Measurements from ENCODE around the gene NFIX. TPM values are rescaled to one million over a fixed set of nuclear protein-coding genes. Genes with fewer than 3 reads are reported as not detected.

Gene NFIX
- total RNA-seq, 2 experiments from 2014 or later, result 6.2 to 6.4 TPM

DNA sequence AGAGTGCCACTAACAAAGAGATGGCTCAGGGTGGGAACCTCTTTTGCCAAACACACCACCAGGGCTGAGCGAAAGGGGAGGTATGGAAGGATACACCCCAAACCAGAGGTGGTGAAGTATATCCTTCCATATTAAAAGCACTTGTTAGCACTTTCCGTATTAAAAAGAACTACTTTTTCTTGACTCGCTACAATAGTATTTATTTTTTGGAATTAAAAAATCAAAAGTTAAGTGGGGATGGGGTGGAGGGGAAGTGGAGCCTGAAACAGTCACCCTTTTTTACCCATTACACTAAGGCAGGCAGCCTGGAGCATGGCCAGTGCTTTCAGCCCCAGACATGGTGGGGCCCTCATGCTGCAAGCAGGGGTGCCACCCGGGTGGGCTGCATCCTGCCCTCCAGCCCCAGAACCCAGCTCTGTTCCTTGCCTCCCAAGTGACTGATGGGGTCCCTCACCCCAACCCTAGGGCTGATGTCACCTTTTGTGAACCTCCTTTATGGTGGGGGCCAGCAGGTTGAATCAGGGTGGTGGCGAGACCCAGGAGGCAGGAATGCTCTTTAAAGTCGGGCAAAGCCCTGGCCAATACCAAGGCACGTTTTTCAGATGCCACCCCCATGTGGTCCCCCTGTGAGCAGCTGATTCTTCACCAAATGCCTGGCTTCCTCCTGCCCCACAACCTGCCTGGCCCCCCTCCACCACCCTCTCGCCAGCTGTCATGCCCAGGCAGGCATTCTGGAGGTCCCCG is 76.3 kb downstream of the NFIX start:
- Mint-ChIP-seq H3K9me3 (no peaks in the 10 kb centered on the region), H3K36me3 (ENCODE audit: low read depth) (no peaks in the 10 kb centered on the region), H3K4me1 (ENCODE audit: low read depth) (no peaks in the 10 kb centered on the region), H3K27ac (no peak overlapping the region), H3K4me3 (no peak overlapping the region), H3K27me3 (ENCODE audit: low read depth) (no peaks in the 10 kb centered on the region)
- no peak for DNase-seq
- intact Hi-C loops (cut with micrococcal nuclease), result no loop called here
- CTCF ChIA-PET, result interaction anchor here (1.0 to 5.1 kb wide), 3 partner anchors 11 to 38 kb away, joined by 3 to 37 read pairs (median 7); no protein-coding TSS in a partner anchor

DNA sequence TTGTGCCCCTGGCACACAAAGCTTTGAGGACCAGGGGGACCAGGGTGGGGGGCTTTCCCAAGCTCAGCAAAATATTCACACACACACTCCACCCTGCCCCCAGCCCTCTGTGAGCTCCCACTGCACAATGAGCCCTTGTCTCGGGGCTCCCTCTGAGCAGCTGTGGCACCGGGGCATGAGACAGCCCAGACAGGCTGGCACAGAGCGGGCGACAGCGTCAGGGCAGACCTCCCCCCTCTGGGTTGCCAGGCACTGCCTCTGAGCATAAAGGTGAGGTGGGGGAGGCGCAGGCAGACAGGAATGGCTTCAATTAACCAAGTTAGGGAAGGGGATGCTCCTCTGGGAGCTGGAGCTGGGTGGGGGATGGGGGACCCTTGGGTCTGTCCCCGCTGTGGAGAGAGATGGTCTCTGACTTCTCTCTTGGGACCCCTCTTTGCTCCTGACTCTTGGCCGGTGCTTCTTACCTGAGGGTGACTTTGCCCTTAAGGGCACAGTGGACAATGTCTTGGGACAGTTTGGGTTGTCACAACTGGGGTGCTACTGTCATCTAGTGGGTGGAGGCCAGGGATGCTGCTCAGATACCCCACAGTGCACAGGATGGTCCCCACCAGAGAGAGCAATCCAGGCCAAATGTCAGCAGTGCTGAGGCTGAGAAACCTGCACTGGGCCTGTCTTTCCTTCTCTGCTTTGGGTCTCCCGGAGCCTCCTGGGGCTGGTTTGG is 77.1 kb downstream of the NFIX start:
- H3K27ac Mint-ChIP-seq, result no peak overlapping the region
- intact Hi-C loops (cut with micrococcal nuclease), result no loop called here

DNA sequence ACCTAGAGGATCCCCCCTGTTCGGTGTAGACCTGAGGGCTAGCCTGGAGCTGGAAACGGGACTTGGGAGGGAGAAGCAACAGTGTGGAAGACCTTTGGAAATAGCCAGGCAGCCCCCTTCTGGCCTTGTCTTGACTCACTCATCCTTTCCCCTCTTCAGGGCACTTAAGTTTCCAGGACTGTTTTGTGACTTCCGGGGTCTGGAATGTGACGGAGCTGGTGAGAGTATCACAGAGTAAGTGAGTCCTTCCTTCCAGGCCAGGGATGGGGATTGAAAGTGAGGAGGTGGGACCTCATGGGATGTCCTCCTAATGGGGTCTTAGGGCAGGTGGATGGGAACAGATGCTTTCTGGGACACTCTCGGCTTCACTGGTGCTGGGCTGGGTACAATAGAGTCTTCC is 78.0 kb downstream of the NFIX start:
- no peaks in the 10 kb centered on the region for H3K27me3 Mint-ChIP-seq (ENCODE audit: low read depth)
- no peak overlapping the region for H3K4me3 Mint-ChIP-seq
- no peaks in the 10 kb centered on the region for H3K36me3 Mint-ChIP-seq (ENCODE audit: low read depth)
- intact Hi-C loops (cut with micrococcal nuclease), result no loop called here
- H3K4me1 Mint-ChIP-seq (ENCODE audit: low read depth), result no peaks in the 10 kb centered on the region
- CTCF ChIA-PET, result interaction anchor here (2.1 to 5.1 kb wide), 2 partner anchors 12 to 40 kb away, joined by 7 to 37 read pairs; no protein-coding TSS in a partner anchor
- no peak for DNase-seq
- no peaks in the 10 kb centered on the region for H3K9me3 Mint-ChIP-seq
- H3K27ac Mint-ChIP-seq, result no peak overlapping the region

More for the DNA sequence above, 77.1 kb downstream of the NFIX start:
- Mint-ChIP-seq H3K4me3 (no peak overlapping the region), H3K36me3 (ENCODE audit: low read depth) (no peaks in the 10 kb centered on the region), H3K9me3 (no peaks in the 10 kb centered on the region), H3K27me3 (ENCODE audit: low read depth) (no peaks in the 10 kb centered on the region), H3K4me1 (ENCODE audit: low read depth) (no peaks in the 10 kb centered on the region)
- CTCF ChIA-PET, result interaction anchor here (2.1 to 5.1 kb wide), 2 partner anchors 11 to 39 kb away, joined by 7 to 37 read pairs; no protein-coding TSS in a partner anchor
- DNase-seq, result no peak

DNA sequence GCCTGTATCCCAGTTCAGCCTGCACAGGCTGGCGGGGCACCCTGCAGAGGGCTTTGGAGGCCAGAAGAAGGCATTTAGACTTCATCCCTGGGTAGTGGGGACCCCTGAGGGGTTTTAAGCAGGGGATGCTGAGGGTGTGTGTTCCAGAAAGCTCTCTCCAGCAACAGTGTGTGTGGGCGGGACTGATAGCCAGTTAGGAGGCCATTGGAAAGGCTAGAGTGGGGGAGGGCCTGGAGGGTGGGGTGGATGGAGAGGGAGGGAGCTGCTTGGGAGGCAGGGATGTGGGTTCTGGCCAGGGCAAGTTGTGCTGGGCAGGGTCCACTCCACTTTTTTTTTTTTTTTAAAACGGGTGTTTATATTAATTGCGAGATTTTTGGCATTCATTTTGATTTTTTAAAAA is 79.1 kb downstream of the NFIX start:
- no peak overlapping the region for H3K4me3 Mint-ChIP-seq
- DNase-seq, result no peak
- no peaks in the 10 kb centered on the region for H3K36me3 Mint-ChIP-seq (ENCODE audit: low read depth)
- H3K27me3 Mint-ChIP-seq (ENCODE audit: low read depth), result no peaks in the 10 kb centered on the region
- CTCF ChIA-PET, result interaction anchor here (5.1 kb wide), 1 partner anchor 13 kb away, joined by 37 read pairs; no protein-coding TSS in a partner anchor
- intact Hi-C loops (cut with micrococcal nuclease), result no loop called here
- peaks cover 2% of the 10 kb centered on the region for H3K4me1 Mint-ChIP-seq (ENCODE audit: low read depth)
- H3K27ac Mint-ChIP-seq, result no peak overlapping the region
- no peaks in the 10 kb centered on the region for H3K9me3 Mint-ChIP-seq

DNA sequence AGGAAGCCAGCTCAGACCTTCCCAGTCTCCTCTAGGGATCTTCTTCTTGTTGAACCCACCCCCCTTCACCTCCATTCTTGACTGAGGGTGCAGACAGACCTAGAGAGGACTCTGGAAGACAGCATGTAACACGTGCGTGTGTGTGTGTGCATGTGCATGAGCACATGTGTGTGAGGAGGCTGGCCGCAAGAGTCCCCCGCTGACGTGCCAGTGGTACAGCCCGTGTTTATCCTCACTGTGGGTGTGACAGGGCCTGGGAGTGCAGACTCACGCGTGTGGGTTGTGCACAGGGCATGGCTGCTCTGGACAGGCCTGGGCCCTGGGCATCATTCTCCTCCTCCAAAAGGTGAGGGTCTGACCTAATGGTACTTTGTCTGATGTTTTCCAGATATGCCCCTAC is 81.0 kb downstream of the NFIX start:
- H3K36me3 Mint-ChIP-seq (ENCODE audit: low read depth), result no peaks in the 10 kb centered on the region
- no peak for DNase-seq
- H3K27ac Mint-ChIP-seq, result no peak overlapping the region
- intact Hi-C loops (cut with micrococcal nuclease), result no loop called here
- CTCF ChIA-PET, result no interaction called here
- H3K4me3 Mint-ChIP-seq, result no peak overlapping the region
- H3K9me3 Mint-ChIP-seq, result no peaks in the 10 kb centered on the region
- peaks cover 2% of the 10 kb centered on the region for H3K4me1 Mint-ChIP-seq (ENCODE audit: low read depth)
- no peaks in the 10 kb centered on the region for H3K27me3 Mint-ChIP-seq (ENCODE audit: low read depth)

DNA sequence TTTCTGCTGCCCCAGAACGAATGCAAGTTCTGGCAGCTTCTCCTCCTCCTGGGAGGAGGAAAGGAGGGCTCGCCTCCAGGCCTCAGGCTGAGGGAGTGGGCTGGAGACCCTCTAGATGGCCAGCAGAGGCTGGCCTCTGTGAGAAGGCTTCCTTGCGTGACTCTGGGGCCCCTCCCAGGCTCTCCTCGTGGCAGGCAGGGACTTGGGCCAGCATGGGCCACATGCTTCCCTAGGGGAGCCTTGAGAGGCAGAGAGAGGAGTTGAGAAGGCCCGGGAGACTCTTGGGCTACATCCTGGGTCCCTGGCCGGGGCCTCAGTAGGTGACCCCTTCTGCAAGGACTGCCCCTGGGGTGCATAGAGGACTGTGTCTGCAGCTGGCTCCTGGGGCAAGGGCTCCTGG is 81.5 kb downstream of the NFIX start:
- intact Hi-C loops (cut with micrococcal nuclease), result no loop called here
- Mint-ChIP-seq H3K27ac (no peak overlapping the region), H3K4me1 (ENCODE audit: low read depth) (peaks cover 2% of the 10 kb centered on the region), H3K4me3 (no peak overlapping the region), H3K36me3 (ENCODE audit: low read depth) (no peaks in the 10 kb centered on the region), H3K9me3 (no peaks in the 10 kb centered on the region), H3K27me3 (ENCODE audit: low read depth) (no peaks in the 10 kb centered on the region)
- DNase-seq, result no peak
- CTCF ChIA-PET, result interaction anchor here (2.0 kb wide), 1 partner anchor 15 kb away, joined by 6 read pairs; no protein-coding TSS in a partner anchor

DNA sequence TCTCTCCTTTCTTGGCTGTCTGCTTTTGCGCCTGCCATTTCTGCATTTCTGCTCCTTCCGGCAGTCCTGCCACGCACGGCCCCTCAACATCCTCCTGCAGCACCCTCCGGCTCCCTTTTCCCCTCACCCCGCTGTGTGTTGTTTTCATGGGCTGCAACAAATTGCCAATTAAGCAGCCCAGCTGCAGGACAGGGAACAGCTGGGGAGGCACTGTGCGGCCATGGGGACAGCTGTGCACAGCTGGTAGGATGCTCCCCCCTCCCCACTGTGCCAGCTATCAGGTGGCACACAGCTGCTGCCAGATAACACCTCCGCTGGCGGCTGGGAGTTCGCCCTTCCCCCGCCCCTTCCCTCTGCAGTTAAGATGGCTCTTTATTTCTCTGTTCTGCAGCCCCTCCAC is 82.0 kb downstream of the NFIX start:
- Mint-ChIP-seq H3K4me1 (ENCODE audit: low read depth) (peaks cover 2% of the 10 kb centered on the region), H3K9me3 (no peaks in the 10 kb centered on the region), H3K27ac (no peak overlapping the region), H3K36me3 (ENCODE audit: low read depth) (no peaks in the 10 kb centered on the region), H3K4me3 (no peak overlapping the region), H3K27me3 (ENCODE audit: low read depth) (no peaks in the 10 kb centered on the region)
- intact Hi-C loops (cut with micrococcal nuclease), result no loop called here
- DNase-seq, result no peak
- CTCF ChIA-PET, result interaction anchor here (2.0 kb wide), 1 partner anchor 16 kb away, joined by 6 read pairs; no protein-coding TSS in a partner anchor

DNA sequence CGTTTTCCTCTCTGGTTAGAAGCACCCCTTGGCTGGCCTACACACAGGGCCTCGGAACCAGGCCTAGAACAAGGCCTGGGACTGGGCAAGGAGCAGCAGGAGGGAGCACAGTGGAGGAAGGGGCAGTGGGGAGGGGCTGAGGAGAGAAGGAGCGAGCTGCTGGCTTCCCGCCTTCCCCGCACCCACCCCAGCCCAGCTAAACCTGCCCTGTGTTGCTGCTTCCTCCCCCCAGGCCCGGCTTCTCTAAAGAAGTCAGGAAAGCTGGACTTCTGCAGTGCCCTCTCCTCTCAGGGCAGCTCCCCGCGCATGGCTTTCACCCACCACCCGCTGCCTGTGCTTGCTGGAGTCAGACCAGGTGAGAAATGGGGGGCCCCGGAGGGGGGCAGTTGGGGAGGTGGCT is 83.1 kb downstream of the NFIX start:
- Mint-ChIP-seq H3K4me3 (no peak overlapping the region), H3K36me3 (ENCODE audit: low read depth) (no peaks in the 10 kb centered on the region), H3K9me3 (no peaks in the 10 kb centered on the region), H3K27ac (no peak overlapping the region), H3K4me1 (ENCODE audit: low read depth) (peaks cover 2% of the 10 kb centered on the region), H3K27me3 (ENCODE audit: low read depth) (no peaks in the 10 kb centered on the region)
- intact Hi-C loops (cut with micrococcal nuclease), result no loop called here
- CTCF ChIA-PET, result interaction anchor here (0.8 to 2.0 kb wide), 3 partner anchors 17 to 113 kb away, joined by 3 to 6 read pairs (median 3); no protein-coding TSS in a partner anchor
- no peak for DNase-seq

DNA sequence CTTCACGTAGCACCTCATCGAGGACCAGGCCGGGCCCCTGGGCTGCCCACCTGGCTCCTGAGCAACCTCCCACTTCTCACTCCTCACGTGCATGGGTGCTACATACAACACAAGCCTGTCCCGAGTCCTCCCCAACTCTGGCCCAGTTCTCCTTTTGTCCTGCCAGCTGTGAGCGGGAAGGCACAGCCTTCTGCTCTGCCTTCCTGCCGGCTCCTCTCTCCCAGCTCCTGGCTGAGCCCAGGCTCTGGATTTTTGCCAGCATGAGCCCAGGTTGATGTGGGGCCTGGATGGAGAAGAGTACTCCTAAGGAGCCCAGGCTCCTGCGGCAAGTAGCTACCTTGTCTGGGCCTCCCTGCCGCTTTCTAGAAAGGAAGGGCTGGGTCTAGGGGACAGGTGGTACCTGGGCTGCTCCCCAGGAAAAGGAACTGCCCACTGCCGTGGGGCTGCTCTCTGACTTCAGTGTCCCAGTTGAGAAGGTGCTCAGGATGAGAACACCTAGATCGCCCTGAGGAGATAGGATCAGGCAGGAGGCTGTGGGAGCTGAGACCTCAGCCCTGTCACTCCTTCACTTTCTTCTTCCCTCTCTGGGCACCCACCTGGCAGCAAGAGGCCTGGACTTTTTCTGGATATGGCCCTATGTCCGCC is 83.7 kb downstream of the NFIX start:
- Mint-ChIP-seq H3K27ac (no peak overlapping the region), H3K4me3 (no peak overlapping the region), H3K36me3 (ENCODE audit: low read depth) (no peaks in the 10 kb centered on the region), H3K4me1 (ENCODE audit: low read depth) (peaks cover 2% of the 10 kb centered on the region), H3K27me3 (ENCODE audit: low read depth) (no peaks in the 10 kb centered on the region), H3K9me3 (no peaks in the 10 kb centered on the region)
- CTCF ChIA-PET, result interaction anchor here (0.8 to 2.0 kb wide), 3 partner anchors 18 to 114 kb away, joined by 3 to 6 read pairs (median 3); no protein-coding TSS in a partner anchor
- no peak for DNase-seq
- intact Hi-C loops (cut with micrococcal nuclease), result no loop called here

DNA sequence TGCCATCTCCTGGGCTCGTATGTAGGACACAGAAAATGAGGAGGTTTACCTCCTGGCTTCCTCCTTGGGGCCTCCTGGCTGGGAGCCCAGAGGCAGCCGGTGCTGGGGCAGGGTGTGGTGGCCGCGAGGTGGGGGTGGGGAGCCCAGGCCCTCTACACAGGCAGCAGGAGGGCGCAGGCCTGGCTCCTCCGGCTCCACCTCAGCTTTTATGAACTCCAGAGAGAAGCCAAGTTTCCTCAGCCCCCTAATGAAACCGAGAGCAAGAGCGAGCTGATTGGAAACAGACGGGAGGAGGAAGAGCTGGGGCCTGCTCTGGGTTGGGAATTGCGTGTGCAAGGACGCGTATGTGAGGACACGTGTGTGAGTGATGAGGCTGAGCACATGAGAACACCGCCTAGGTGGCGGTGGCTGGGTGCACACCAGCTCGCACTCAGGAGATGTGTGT is 84.3 kb downstream of the NFIX start:
- no peaks in the 10 kb centered on the region for H3K9me3 Mint-ChIP-seq
- no peak overlapping the region for H3K4me3 Mint-ChIP-seq
- DNase-seq, result no peak
- peaks cover 2% of the 10 kb centered on the region for H3K4me1 Mint-ChIP-seq (ENCODE audit: low read depth)
- intact Hi-C loops (cut with micrococcal nuclease), result no loop called here
- CTCF ChIA-PET, result interaction anchor here (0.8 to 1.0 kb wide), 2 partner anchors 102 to 222 kb away, joined by 3 to 6 read pairs; no protein-coding TSS in a partner anchor
- no peak overlapping the region for H3K27ac Mint-ChIP-seq
- no peaks in the 10 kb centered on the region for H3K27me3 Mint-ChIP-seq (ENCODE audit: low read depth)
- no peaks in the 10 kb centered on the region for H3K36me3 Mint-ChIP-seq (ENCODE audit: low read depth)

DNA sequence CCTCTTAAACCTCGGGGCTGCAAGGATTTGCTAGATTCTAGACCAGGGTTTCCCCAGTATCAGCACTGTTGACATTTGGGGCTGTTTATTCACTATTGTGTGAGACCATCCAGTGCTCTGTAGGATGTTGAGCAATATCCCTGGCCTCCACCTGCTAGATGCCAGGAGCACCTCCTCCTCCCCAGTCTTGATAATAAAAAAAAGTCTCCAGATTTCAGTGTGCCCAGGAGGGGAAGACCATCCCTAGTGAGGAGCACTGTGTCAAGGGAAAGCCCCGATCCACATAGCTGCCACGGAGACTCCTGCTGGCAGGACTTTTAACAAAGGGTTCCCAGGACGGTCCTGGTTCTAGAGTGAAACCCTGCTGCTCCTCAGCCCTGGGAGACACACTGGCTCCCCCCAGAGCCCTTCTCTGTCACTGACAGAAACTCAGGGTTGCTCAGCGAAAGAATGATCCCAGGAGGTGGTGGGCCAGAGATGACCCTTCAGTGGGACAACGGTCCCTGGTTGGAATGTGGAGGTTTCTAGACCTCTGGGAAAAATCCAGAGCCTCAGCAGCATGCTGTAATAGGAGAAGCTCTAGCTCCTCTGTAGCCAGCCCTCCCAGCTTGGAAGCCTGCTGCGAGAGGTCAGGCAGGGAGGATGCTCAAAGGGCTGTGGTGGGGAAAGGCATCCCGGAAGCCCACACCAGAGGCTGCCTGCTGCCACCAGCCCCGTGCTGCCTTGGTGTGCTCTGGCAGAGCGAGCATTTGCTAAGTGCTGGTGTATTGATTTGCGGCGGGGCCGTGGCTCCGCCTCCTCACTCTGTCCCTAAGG is 87.1 kb downstream of the NFIX start:
- peaks cover 2% of the 10 kb centered on the region for H3K4me1 Mint-ChIP-seq (ENCODE audit: low read depth)
- no peaks in the 10 kb centered on the region for H3K27me3 Mint-ChIP-seq (ENCODE audit: low read depth)
- H3K4me3 Mint-ChIP-seq, result no peak overlapping the region
- intact Hi-C loops (cut with micrococcal nuclease), result no loop called here
- CTCF ChIA-PET, result interaction anchor here (0.6 to 1.4 kb wide), 3 partner anchors 21 to 115 kb away, joined by 3 to 7 read pairs (median 5); no protein-coding TSS in a partner anchor
- H3K9me3 Mint-ChIP-seq, result no peaks in the 10 kb centered on the region
- H3K36me3 Mint-ChIP-seq (ENCODE audit: low read depth), result no peaks in the 10 kb centered on the region
- no peak for DNase-seq
- no peak overlapping the region for H3K27ac Mint-ChIP-seq
